Neural cell (in vitro differentiated cells): Measurements from ENCODE around the gene TMEM175. TPM values are rescaled to one million over a fixed set of nuclear protein-coding genes. Genes with fewer than 3 reads are reported as not detected.

Source experiments
- H2AFZ ChIP-seq: fragments of 200-600, 300-800 bp; sonication (generic), shearing (Covaris generic); 2 replicates; pipeline ENCODE4 v1.6.0; 2014; ENCODE audit warnings: low read depth, mild to moderate bottlenecking, antibody characterized with exemption, low read length, moderate library complexity
- H3F3A ChIP-seq: fragments of 200-600 bp; shearing (Covaris generic); 2 replicates; pipeline ENCODE4 v1.6.1; 2016; ENCODE audit warnings: mild to moderate bottlenecking, moderate library complexity, mixed read lengths, antibody characterized with exemption, low read length; ENCODE audit not compliant: insufficient read depth, poor library complexity, severe bottlenecking
- H3K27ac ChIP-seq: fragments of 200-600, 300-800 bp; sonication (generic), shearing (Covaris generic); 2 replicates; pipeline ENCODE4 v1.5.1; 2014; ENCODE audit warnings: mild to moderate bottlenecking, low read length, moderate library complexity
- H3K27me3 ChIP-seq: fragments of 300-800, 200-600 bp; sonication (generic), shearing (Covaris generic); 2 replicates; pipeline ENCODE4 v1.6.0; 2014; ENCODE audit warnings: mild to moderate bottlenecking, low read depth, low read length, moderate library complexity; ENCODE audit not compliant: insufficient read depth
- H3K36me3 ChIP-seq: fragments of 300-800, 200-600 bp; sonication (generic), shearing (Covaris generic); 2 replicates; pipeline ENCODE4 v1.5.1; 2014; ENCODE audit warnings: mild to moderate bottlenecking, antibody characterized with exemption, low read length, moderate library complexity; ENCODE audit not compliant: insufficient read depth
- H3K4me2 ChIP-seq: fragments of 300-800, 200-600 bp; sonication (generic), shearing (Covaris generic); 2 replicates; pipeline ENCODE4 v1.6.0; 2014; ENCODE audit warnings: mild to moderate bottlenecking, low read length
- H3K4me3 ChIP-seq: fragments of 300-800, 200-600 bp; sonication (generic), shearing (Covaris generic); 2 replicates; pipeline ENCODE4 v1.5.1; 2014; ENCODE audit warnings: mild to moderate bottlenecking, low read length, moderate library complexity
- H3K79me2 ChIP-seq: fragments of 200-600 bp; shearing (Covaris generic); replicated peaks from 2 replicates; pipeline ENCODE4 v1.6.0; 2014; ENCODE audit warnings: mild to moderate bottlenecking, low read length, moderate library complexity; ENCODE audit not compliant: insufficient read depth
- H3K9ac ChIP-seq: fragments of 300-800, 200-600 bp; sonication (generic), shearing (Covaris generic); 2 replicates; pipeline ENCODE4 v1.6.1; 2016; ENCODE audit warnings: mild to moderate bottlenecking, low read length, mixed read lengths
- H3K9me2 ChIP-seq: fragments of 200-600 bp; shearing (Covaris generic); 2 replicates; pipeline ENCODE4 v1.6.1; 2016; ENCODE audit warnings: mild to moderate bottlenecking, low read length, mixed read lengths; ENCODE audit not compliant: insufficient read depth
- H3K9me3 ChIP-seq: fragments of 200-600, 300-800 bp; sonication (generic), shearing (Covaris generic); 2 replicates; pipeline ENCODE4 v1.6.1; 2016; ENCODE audit warnings: mild to moderate bottlenecking, mixed run types, low read length, moderate library complexity, mixed read lengths
- H4K20me1 ChIP-seq: fragments of 200-600 bp; shearing (Covaris generic); 2 replicates; pipeline ENCODE4 v1.6.1; 2016; ENCODE audit warnings: mild to moderate bottlenecking, mixed run types; ENCODE audit not compliant: insufficient read depth
- EP300 ChIP-seq: fragments of 450-650 bp; conservative IDR thresholded peaks from 2 replicates; pipeline ENCODE4 v1.6.1; 2014; ENCODE audit warnings: antibody characterized with exemption, mild to moderate bottlenecking, moderate library complexity; ENCODE audit not compliant: poor library complexity, severe bottlenecking
- EZH2 ChIP-seq: fragments of 200-600, 300-800 bp; shearing (Covaris generic), sonication (generic); IDR thresholded peaks from 2 replicates; pipeline ENCODE4 v1.6.1; 2014; ENCODE audit warnings: antibody characterized with exemption, low read length, borderline replicate concordance, mild to moderate bottlenecking; ENCODE audit not compliant: insufficient read depth, poor library complexity, severe bottlenecking
- MXI1 ChIP-seq: fragments of 450-650 bp; conservative IDR thresholded peaks from 2 replicates; pipeline ENCODE4 v1.6.1; 2014; ENCODE audit warnings: antibody characterized with exemption, mild to moderate bottlenecking; ENCODE audit not compliant: poor library complexity, severe bottlenecking
- POLR2AphosphoS5 ChIP-seq: IDR thresholded peaks from 2 replicates; pipeline ENCODE4 v1.6.1; 2012
- RAD21 ChIP-seq: fragments of 450-650 bp; conservative IDR thresholded peaks from 2 replicates; pipeline ENCODE4 v1.6.1; 2014; ENCODE audit warnings: antibody characterized with exemption, mild to moderate bottlenecking, moderate library complexity
- SMC3 ChIP-seq: fragments of 450-650 bp; conservative IDR thresholded peaks from 2 replicates; pipeline ENCODE4 v1.6.1; 2014; ENCODE audit warnings: antibody characterized with exemption, mild to moderate bottlenecking, moderate library complexity; ENCODE audit not compliant: poor library complexity
- TAF1 ChIP-seq: IDR thresholded peaks from 2 replicates; pipeline ENCODE4 v1.6.1; 2012; ENCODE audit warnings: low read depth
- polyA plus RNA-seq: library from polyadenylated mRNA; depleted of rRNA; stranded (reverse); fragments of >200 nt; gene quantifications from 2 replicates; pipeline ENCODE4 v1.2.3, GENCODE V29; 2014
- TF ChIP-seq, protein P1 (sequence below): fragments of 450-650 bp; IDR thresholded peaks from 2 replicates; pipeline ENCODE4 v1.5.1; 2014; ENCODE audit warnings: antibody characterized with exemption, mild to moderate bottlenecking, moderate library complexity; ENCODE audit not compliant: poor library complexity, severe bottlenecking
- TF ChIP-seq, protein P2 (sequence below): IDR thresholded peaks from 2 replicates; pipeline ENCODE4 v1.6.1; 2012; ENCODE audit warnings: borderline replicate concordance

Gene TMEM175
- polyA plus RNA-seq, 1 donor from 2014 or later: 36.9 TPM

DNA sequence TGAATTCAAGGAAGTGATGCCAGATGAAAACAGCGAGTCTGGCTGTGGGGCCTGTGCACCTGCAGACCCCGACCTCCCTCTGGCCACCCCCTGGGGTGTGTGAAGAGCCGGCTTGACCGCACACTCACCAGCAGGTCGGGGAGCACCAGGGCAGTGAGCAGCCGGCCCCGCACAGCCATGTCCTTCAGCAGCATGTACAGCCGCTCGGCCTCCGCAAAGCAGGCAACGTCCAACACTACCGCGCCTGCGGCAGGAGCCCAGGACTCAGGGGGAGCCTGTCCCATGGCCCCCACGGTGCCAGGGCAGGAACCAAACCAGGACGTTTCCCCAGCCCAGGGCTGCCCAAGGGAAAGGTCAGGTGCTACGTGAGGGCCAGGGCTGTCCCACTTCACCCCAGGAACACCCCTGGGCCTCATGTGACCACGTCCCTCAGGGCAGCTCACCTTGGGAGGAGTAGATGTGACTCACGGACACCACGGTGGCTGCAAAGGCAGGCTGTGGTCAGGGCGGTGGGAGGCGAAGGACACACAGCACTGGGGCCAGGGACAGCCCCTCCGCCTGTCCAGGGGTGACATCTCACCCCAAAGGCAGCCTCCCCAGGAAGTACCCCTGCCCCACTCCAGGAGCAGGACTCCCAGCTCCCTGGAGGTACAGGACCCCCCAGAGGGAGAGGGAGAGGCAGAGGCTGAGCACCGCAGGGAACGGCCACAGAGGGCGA lies 32.9 kb downstream of the TMEM175 start:
- Histone ChIP-seq H3K9me2 (no peaks in the 10 kb centered on the region), H3K4me3 (no peak overlapping the region), H3K27ac (no peak overlapping the region), H3F3A (no peaks in the 10 kb centered on the region), H3K9me3 (no peaks in the 10 kb centered on the region), H3K27me3 (peaks cover 8% of the 10 kb centered on the region), H2AFZ (no peak overlapping the region), H3K36me3 (no peaks in the 10 kb centered on the region), H3K79me2 (no peaks in the 10 kb centered on the region), H3K9ac (no peak overlapping the region), H3K4me2 (no peak overlapping the region), H4K20me1 (no peaks in the 10 kb centered on the region)
- no peak for TF ChIP-seq EZH2
- no peak for TF ChIP-seq EP300
- TF ChIP-seq MXI1: no peak
- TF ChIP-seq TAF1: no peak
- TF ChIP-seq, protein P1, sequence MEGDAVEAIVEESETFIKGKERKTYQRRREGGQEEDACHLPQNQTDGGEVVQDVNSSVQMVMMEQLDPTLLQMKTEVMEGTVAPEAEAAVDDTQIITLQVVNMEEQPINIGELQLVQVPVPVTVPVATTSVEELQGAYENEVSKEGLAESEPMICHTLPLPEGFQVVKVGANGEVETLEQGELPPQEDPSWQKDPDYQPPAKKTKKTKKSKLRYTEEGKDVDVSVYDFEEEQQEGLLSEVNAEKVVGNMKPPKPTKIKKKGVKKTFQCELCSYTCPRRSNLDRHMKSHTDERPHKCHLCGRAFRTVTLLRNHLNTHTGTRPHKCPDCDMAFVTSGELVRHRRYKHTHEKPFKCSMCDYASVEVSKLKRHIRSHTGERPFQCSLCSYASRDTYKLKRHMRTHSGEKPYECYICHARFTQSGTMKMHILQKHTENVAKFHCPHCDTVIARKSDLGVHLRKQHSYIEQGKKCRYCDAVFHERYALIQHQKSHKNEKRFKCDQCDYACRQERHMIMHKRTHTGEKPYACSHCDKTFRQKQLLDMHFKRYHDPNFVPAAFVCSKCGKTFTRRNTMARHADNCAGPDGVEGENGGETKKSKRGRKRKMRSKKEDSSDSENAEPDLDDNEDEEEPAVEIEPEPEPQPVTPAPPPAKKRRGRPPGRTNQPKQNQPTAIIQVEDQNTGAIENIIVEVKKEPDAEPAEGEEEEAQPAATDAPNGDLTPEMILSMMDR: no peak
- TF ChIP-seq RAD21: no peak
- no peak for TF ChIP-seq SMC3
- TF ChIP-seq POLR2AphosphoS5: no peak
- TF ChIP-seq, protein P2, sequence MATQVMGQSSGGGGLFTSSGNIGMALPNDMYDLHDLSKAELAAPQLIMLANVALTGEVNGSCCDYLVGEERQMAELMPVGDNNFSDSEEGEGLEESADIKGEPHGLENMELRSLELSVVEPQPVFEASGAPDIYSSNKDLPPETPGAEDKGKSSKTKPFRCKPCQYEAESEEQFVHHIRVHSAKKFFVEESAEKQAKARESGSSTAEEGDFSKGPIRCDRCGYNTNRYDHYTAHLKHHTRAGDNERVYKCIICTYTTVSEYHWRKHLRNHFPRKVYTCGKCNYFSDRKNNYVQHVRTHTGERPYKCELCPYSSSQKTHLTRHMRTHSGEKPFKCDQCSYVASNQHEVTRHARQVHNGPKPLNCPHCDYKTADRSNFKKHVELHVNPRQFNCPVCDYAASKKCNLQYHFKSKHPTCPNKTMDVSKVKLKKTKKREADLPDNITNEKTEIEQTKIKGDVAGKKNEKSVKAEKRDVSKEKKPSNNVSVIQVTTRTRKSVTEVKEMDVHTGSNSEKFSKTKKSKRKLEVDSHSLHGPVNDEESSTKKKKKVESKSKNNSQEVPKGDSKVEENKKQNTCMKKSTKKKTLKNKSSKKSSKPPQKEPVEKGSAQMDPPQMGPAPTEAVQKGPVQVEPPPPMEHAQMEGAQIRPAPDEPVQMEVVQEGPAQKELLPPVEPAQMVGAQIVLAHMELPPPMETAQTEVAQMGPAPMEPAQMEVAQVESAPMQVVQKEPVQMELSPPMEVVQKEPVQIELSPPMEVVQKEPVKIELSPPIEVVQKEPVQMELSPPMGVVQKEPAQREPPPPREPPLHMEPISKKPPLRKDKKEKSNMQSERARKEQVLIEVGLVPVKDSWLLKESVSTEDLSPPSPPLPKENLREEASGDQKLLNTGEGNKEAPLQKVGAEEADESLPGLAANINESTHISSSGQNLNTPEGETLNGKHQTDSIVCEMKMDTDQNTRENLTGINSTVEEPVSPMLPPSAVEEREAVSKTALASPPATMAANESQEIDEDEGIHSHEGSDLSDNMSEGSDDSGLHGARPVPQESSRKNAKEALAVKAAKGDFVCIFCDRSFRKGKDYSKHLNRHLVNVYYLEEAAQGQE: no peak

DNA sequence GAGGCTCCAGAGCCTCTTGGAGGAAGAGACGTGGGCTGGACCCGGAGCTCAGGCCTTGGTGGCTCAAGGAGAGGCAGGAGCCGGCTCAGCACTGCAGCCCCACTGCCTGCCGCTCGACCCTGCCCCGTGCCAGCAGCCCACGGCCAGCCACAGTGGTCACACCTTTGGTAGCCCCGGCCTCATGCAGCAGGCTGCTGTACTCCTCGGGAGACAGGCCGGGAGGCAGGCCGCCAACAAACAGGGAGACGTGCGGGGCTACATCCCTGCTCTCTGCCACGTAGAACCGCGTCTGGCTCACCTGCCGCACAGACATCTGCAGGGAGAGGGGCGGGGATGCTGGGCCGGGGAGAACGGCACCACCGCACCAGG lies 33.5 kb downstream of the TMEM175 start:
- Histone ChIP-seq H3K36me3 (no peaks in the 10 kb centered on the region), H2AFZ (no peak overlapping the region), H4K20me1 (no peaks in the 10 kb centered on the region), H3K27me3 (peaks cover 8% of the 10 kb centered on the region), H3K9ac (no peak overlapping the region), H3K79me2 (no peaks in the 10 kb centered on the region), H3K9me3 (no peaks in the 10 kb centered on the region), H3K4me2 (no peak overlapping the region), H3K4me3 (no peak overlapping the region), H3K27ac (no peak overlapping the region), H3F3A (no peaks in the 10 kb centered on the region), H3K9me2 (no peaks in the 10 kb centered on the region)
- TF ChIP-seq SMC3: no peak
- TF ChIP-seq, protein P1: no peak
- TF ChIP-seq, protein P2: no peak
- no peak for TF ChIP-seq TAF1
- TF ChIP-seq EP300: no peak
- no peak for TF ChIP-seq MXI1
- TF ChIP-seq EZH2: no peak
- no peak for TF ChIP-seq RAD21
- no peak for TF ChIP-seq POLR2AphosphoS5
